HEK293 (cell line): ENCODE measurements around the gene APCDD1.
"Not testable (repeated sequence)": the region's sequence is repeated elsewhere in the genome, so short reads cannot be mapped to it uniquely, and the experiment has no call there.

Experiments
- HOXA7 ChIP-seq: sonication (generic); formaldehyde crosslinking; IDR thresholded peaks from 2 replicates; pipeline ENCODE4 v1.8.1; 2022; ENCODE audit warnings: missing genetic modification reagents, borderline replicate concordance
- HOXC10 ChIP-seq: sonication (generic); formaldehyde crosslinking; IDR thresholded peaks from 2 replicates; pipeline ENCODE4 v1.8.1; 2023; ENCODE audit warnings: mild to moderate bottlenecking, missing genetic modification reagents
- HOXD13 ChIP-seq: sonication (generic); formaldehyde crosslinking; IDR thresholded peaks from 2 replicates; pipeline ENCODE4 v1.8.0; 2022; ENCODE audit warnings: missing genetic modification reagents, borderline replicate concordance
- ZBTB8A ChIP-seq: fragments of 450-650 bp; formaldehyde crosslinking; IDR thresholded peaks from 2 replicates; pipeline ENCODE4 v1.5.1; 2016; ENCODE audit warnings: missing biosample characterization, missing genetic modification characterization
- ZNF133 ChIP-seq: fragments of 450-650 bp; formaldehyde crosslinking; IDR thresholded peaks from 2 replicates; pipeline ENCODE4 v1.5.1; 2016; ENCODE audit warnings: missing biosample characterization, missing genetic modification characterization
- ZNF146 ChIP-seq: fragments of 450-650 bp; formaldehyde crosslinking; IDR thresholded peaks from 2 replicates; pipeline ENCODE4 v1.5.1; 2016; ENCODE audit warnings: missing biosample characterization, missing genetic modification characterization
- ZNF274 ChIP-seq, 2 experiments: fragments of 200-500 bp in 1 of 2; fragments of 450-650 bp in 1 of 2; sonication (Bioruptor generic) in 1 of 2; formaldehyde crosslinking in 1 of 2; IDR thresholded peaks; 2 replicates each; pipeline versions ENCODE4 v1.5.1 to v1.6.1; 2014 to 2016; ENCODE audit warnings: borderline replicate concordance in 1 of 2, inconsistent platforms in 1 of 2, low read length in 1 of 2, missing biosample characterization in 1 of 2, missing genetic modification characterization in 1 of 2
- ZNF292 ChIP-seq: fragments of 450-650 bp; formaldehyde crosslinking; IDR thresholded peaks from 2 replicates; pipeline ENCODE4 v1.5.1; 2016; ENCODE audit warnings: low read depth, missing biosample characterization, missing genetic modification characterization, borderline replicate concordance
- ZNF639 ChIP-seq: fragments of 450-650 bp; formaldehyde crosslinking; IDR thresholded peaks from 2 replicates; pipeline ENCODE4 v1.5.1; 2016; ENCODE audit warnings: missing biosample characterization, missing genetic modification characterization
- TF ChIP-seq, protein P1 (sequence below): sonication (generic); formaldehyde crosslinking; IDR thresholded peaks from 2 replicates; pipeline ENCODE4 v1.8.1; 2022; ENCODE audit warnings: mild to moderate bottlenecking, moderate library complexity, missing genetic modification reagents
- TF ChIP-seq, protein P2 (sequence below): fragments of 450-650 bp; formaldehyde crosslinking; IDR thresholded peaks from 2 replicates; pipeline ENCODE4 v1.5.1; 2016; ENCODE audit warnings: missing biosample characterization, missing genetic modification characterization
- TF ChIP-seq, protein P3 (sequence below): fragments of 450-650 bp; formaldehyde crosslinking; IDR thresholded peaks from 2 replicates; pipeline ENCODE4 v1.5.1; 2016; ENCODE audit warnings: missing biosample characterization, missing genetic modification characterization

GRCh38 chr18:10505892-10506291 lies 51.5 kb downstream of the APCDD1 start:
- TF ChIP-seq, protein P1, sequence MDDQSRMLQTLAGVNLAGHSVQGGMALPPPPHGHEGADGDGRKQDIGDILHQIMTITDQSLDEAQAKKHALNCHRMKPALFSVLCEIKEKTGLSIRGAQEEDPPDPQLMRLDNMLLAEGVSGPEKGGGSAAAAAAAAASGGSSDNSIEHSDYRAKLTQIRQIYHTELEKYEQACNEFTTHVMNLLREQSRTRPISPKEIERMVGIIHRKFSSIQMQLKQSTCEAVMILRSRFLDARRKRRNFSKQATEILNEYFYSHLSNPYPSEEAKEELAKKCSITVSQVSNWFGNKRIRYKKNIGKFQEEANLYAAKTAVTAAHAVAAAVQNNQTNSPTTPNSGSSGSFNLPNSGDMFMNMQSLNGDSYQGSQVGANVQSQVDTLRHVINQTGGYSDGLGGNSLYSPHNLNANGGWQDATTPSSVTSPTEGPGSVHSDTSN (CRISPR knock-in tag) = not testable (repeated sequence)
- TF ChIP-seq, protein P2, sequence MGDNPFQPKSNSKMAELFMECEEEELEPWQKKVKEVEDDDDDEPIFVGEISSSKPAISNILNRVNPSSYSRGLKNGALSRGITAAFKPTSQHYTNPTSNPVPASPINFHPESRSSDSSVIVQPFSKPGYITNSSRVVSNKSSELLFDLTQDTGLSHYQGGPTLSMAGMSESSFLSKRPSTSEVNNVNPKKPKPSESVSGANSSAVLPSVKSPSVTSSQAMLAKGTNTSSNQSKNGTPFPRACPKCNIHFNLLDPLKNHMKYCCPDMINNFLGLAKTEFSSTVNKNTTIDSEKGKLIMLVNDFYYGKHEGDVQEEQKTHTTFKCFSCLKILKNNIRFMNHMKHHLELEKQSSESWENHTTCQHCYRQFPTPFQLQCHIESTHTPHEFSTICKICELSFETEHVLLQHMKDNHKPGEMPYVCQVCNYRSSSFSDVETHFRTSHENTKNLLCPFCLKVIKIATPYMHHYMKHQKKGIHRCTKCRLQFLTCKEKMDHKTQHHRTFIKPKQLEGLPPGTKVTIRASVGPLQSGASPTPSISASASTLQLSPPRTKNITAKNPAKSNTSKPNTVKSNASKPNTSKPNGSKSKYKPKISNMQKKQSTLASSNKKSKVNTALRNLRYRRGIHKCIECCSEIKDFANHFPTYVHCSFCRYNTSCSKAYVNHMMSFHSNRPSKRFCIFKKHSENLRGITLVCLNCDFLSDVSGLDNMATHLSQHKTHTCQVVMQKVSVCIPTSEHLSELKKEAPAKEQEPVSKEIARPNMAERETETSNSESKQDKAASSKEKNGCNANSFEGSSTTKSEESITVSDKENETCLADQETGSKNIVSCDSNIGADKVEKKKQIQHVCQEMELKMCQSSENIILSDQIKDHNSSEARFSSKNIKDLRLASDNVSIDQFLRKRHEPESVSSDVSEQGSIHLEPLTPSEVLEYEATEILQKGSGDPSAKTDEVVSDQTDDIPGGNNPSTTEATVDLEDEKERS (tag by site-specific recombination) = not testable (repeated sequence)
- TF ChIP-seq, protein P3, sequence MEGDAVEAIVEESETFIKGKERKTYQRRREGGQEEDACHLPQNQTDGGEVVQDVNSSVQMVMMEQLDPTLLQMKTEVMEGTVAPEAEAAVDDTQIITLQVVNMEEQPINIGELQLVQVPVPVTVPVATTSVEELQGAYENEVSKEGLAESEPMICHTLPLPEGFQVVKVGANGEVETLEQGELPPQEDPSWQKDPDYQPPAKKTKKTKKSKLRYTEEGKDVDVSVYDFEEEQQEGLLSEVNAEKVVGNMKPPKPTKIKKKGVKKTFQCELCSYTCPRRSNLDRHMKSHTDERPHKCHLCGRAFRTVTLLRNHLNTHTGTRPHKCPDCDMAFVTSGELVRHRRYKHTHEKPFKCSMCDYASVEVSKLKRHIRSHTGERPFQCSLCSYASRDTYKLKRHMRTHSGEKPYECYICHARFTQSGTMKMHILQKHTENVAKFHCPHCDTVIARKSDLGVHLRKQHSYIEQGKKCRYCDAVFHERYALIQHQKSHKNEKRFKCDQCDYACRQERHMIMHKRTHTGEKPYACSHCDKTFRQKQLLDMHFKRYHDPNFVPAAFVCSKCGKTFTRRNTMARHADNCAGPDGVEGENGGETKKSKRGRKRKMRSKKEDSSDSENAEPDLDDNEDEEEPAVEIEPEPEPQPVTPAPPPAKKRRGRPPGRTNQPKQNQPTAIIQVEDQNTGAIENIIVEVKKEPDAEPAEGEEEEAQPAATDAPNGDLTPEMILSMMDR (tag by site-specific recombination) = not testable (repeated sequence)
- not testable (repeated sequence) for TF ChIP-seq ZBTB8A (tag by site-specific recombination); HOXC10 (CRISPR knock-in tag); ZNF133; ZNF292 (tag by site-specific recombination); HOXD13 (CRISPR knock-in tag); ZNF274 (IDR thresholded peaks at IDR 0.05; ENCODE audit: low read length); ZNF274 (tag by site-specific recombination; IDR thresholded peaks at IDR 0.05; ENCODE audit: borderline replicate concordance); ZNF146 (tag by site-specific recombination); ZNF639 (tag by site-specific recombination); HOXA7 (CRISPR knock-in tag)
